HFF-Myc (cell line): ENCODE results near the gene IGFBPL1.

ENCODE experiments used
- DNase-seq: peaks from one replicate; pipeline ENCODE4 v3.0.0-alpha.2; 2011; ENCODE audit warnings: low read depth; ENCODE audit errors: extremely low read depth
- H3K4me3 ChIP-seq: replicated peaks from 2 replicates; pipeline ENCODE4 v1.5.1; 2011; ENCODE audit warnings: low read depth, mild to moderate bottlenecking, control low read depth, low read length
- TF ChIP-seq, protein P1 (sequence below): IDR thresholded peaks from 2 replicates; pipeline ENCODE4 v1.5.1; 2012; ENCODE audit warnings: mild to moderate bottlenecking, low read depth, low read length, control low read depth; ENCODE audit errors: missing control alignments

The IGFBPL1 gene

DNA sequence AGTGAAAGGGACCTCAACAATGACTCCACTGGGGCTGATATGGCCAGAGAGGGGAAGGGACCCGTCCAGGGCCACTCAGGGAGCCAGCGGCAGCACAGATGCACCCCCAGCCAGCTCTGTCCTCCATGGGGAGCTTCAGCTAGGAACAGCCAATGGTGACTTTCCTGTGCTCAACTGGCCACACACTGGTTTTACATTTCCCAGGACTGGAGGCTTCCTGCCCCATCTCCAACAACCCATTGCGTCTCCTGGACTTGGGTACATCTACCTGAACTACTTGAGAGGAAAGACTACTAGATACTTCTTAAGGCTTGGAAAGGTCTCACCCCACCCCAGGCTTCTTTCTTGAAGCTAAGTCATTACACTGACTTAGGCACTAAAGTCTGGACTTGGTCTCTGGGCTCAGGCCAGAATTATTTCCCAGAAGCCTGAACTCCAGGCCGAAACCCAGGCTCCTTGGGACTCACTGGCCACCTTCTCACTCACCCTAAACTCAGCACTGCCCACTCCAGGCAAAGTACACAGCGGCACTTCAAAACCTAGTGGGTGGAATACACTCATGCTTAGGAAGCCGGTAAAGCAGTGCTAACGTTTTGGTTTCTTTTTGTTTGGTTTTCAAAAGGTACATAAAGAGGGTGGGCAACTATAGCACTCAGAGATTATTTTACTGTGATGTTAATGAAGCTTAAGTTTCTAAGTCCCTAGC, 1.5 kb downstream of the IGFBPL1 start:
- TF ChIP-seq, protein P1, sequence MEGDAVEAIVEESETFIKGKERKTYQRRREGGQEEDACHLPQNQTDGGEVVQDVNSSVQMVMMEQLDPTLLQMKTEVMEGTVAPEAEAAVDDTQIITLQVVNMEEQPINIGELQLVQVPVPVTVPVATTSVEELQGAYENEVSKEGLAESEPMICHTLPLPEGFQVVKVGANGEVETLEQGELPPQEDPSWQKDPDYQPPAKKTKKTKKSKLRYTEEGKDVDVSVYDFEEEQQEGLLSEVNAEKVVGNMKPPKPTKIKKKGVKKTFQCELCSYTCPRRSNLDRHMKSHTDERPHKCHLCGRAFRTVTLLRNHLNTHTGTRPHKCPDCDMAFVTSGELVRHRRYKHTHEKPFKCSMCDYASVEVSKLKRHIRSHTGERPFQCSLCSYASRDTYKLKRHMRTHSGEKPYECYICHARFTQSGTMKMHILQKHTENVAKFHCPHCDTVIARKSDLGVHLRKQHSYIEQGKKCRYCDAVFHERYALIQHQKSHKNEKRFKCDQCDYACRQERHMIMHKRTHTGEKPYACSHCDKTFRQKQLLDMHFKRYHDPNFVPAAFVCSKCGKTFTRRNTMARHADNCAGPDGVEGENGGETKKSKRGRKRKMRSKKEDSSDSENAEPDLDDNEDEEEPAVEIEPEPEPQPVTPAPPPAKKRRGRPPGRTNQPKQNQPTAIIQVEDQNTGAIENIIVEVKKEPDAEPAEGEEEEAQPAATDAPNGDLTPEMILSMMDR = no peak
- DNase-seq = no peak
- H3K4me3 ChIP-seq = no peak overlapping the region

GRCh38 chr9:38421498-38422211, 2.6 kb downstream of the IGFBPL1 start:
- TF ChIP-seq, protein P1 = no peak
- no peak overlapping the region for H3K4me3 ChIP-seq
- no peak for DNase-seq

- TF ChIP-seq, protein P1 = no peak
- no peak for DNase-seq
- no peak overlapping the region for H3K4me3 ChIP-seq
These were observed 5.1 kb downstream of the IGFBPL1 start for GRCh38 chr9:38419181-38419580.

GRCh38 chr9:38418366-38418765, 5.9 kb downstream of the IGFBPL1 start:
- TF ChIP-seq, protein P1 = no peak
- no peak for DNase-seq
- H3K4me3 ChIP-seq = no peak overlapping the region

GRCh38 chr9:38417003-38417945, 7.0 kb downstream of the IGFBPL1 start:
- DNase-seq = no peak
- TF ChIP-seq, protein P1 = peak; percentile 69
- H3K4me3 ChIP-seq = no peak overlapping the region

- TF ChIP-seq, protein P1 = no peak
- no peak overlapping the region for H3K4me3 ChIP-seq
- no peak for DNase-seq
These were observed 7.8 kb downstream of the IGFBPL1 start for GRCh38 chr9:38416461-38416860.
